ENCODE results near the gene FBXL7. TPM values are rescaled to one million over a fixed set of nuclear protein-coding genes. Genes with fewer than 3 reads are reported as not detected.
A peak's percentile ranks its signal among the peaks of the same experiment; 100 is the strongest.

FBXL7 gene
- total and polyA plus RNA-seq, 4 donors: 1.9 to 15.5 (median 6.6) TPM

- Histone ChIP-seq H3K27me3 (ENCODE audit: control insufficient read depth in 3 of 3, insufficient read depth in 3 of 3, low read length in 2 of 3) (no peaks in the 10 kb centered on the region), H3K9ac (ENCODE audit: insufficient read depth in 1 of 2, low read length in 2 of 2) (no peak overlapping the region), H3K4me3 (no peak overlapping the region), H3K9me3 (ENCODE audit: control insufficient read depth in 4 of 4, insufficient read depth in 3 of 4, low read length in 3 of 4) (peaks cover 0 to 5% (median 2%) of the 10 kb centered on the region in 4 donors), H3K27ac (ENCODE audit: low read depth in 1 of 2, low read length in 1 of 2) (no peak overlapping the region), H3K36me3 (ENCODE audit: control insufficient read depth in 4 of 4, insufficient read depth in 4 of 4, low read length in 4 of 4) (no peaks in the 10 kb centered on the region), H3K4me1 (ENCODE audit: control insufficient read depth in 5 of 5, insufficient read depth in 5 of 5, low read length in 5 of 5) (peaks cover 0 to 3% (median 0%) of the 10 kb centered on the region in 5 donors)
- ATAC-seq (ENCODE audit: insufficient read depth, low FRiP score) (no peak), DNase-seq (no peak)
- no peak for TF ChIP-seq CTCF (IDR thresholded peaks at IDR 0.05; ENCODE audit: control extremely low read depth, extremely low read depth)
- WGBS, 2 donors: 41 to 42% methylated on average over 2 of the region's 2 CpGs
These were observed 303.3 kb downstream of the FBXL7 start for GRCh38 chr5:15803280-15803679.

DNA sequence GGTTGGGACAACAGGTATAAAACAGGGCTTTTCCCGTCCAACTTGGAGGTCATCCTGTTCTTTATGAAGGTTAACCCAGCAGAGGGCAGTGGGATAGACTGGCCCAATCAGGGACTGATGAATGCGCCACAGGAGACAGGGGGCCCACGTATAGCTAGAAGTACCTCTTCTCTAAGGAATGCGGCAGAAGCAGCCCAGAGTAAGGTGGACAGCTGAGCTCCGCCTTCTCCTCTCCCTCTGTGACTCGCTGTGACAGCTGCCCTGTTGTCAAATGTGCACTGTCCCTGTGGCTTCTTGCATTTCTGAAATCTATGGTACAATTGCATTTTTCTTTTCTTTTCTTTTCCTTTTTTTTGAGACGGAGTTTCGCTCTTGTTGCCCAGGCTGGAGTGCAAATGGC is 306.6 kb downstream of the FBXL7 start:
- Histone ChIP-seq H3K9me3 (ENCODE audit: control insufficient read depth in 4 of 4, insufficient read depth in 3 of 4, low read length in 3 of 4) (peaks cover 0 to 5% (median 2%) of the 10 kb centered on the region in 4 donors), H3K27ac (ENCODE audit: low read depth in 1 of 2, low read length in 1 of 2) (no peak overlapping the region), H3K27me3 (ENCODE audit: control insufficient read depth in 3 of 3, insufficient read depth in 3 of 3, low read length in 2 of 3) (no peaks in the 10 kb centered on the region), H3K4me1 (ENCODE audit: control insufficient read depth in 5 of 5, insufficient read depth in 5 of 5, low read length in 5 of 5) (peaks cover 0 to 6% (median 0%) of the 10 kb centered on the region in 5 donors), H3K36me3 (ENCODE audit: control insufficient read depth in 4 of 4, insufficient read depth in 4 of 4, low read length in 4 of 4) (no peaks in the 10 kb centered on the region), H3K9ac (ENCODE audit: insufficient read depth in 1 of 2, low read length in 2 of 2) (no peak overlapping the region), H3K4me3 (no peak overlapping the region)
- TF ChIP-seq CTCF (IDR thresholded peaks at IDR 0.05; ENCODE audit: control extremely low read depth, extremely low read depth): no peak
- DNase-seq (no peak), ATAC-seq (ENCODE audit: insufficient read depth, low FRiP score) (no peak)
- WGBS, 2 donors: 91 to 93% methylated on average over 8 of the region's 8 CpGs

- Histone ChIP-seq H3K4me3 (no peak overlapping the region), H3K4me1 (ENCODE audit: control insufficient read depth in 5 of 5, insufficient read depth in 5 of 5, low read length in 5 of 5) (peaks cover 0 to 6% (median 0%) of the 10 kb centered on the region in 5 donors), H3K27me3 (ENCODE audit: control insufficient read depth in 3 of 3, insufficient read depth in 3 of 3, low read length in 2 of 3) (no peaks in the 10 kb centered on the region), H3K9ac (ENCODE audit: insufficient read depth in 1 of 2, low read length in 2 of 2) (no peak overlapping the region), H3K36me3 (ENCODE audit: control insufficient read depth in 4 of 4, insufficient read depth in 4 of 4, low read length in 4 of 4) (no peaks in the 10 kb centered on the region), H3K27ac (ENCODE audit: low read depth in 1 of 2, low read length in 1 of 2) (no peak overlapping the region), H3K9me3 (ENCODE audit: control insufficient read depth in 4 of 4, insufficient read depth in 3 of 4, low read length in 3 of 4) (peaks cover 0 to 5% (median 3%) of the 10 kb centered on the region in 4 donors)
- ATAC-seq (ENCODE audit: insufficient read depth, low FRiP score): peak; percentile 34
- 63 to 81% methylated on average over 3 of the region's 3 CpGs for WGBS, 2 donors
- TF ChIP-seq CTCF (IDR thresholded peaks at IDR 0.05; ENCODE audit: control extremely low read depth, extremely low read depth): no peak
- DNase-seq: no peak
These were observed 307.3 kb downstream of the FBXL7 start for GRCh38 chr5:15807248-15807647.

DNA sequence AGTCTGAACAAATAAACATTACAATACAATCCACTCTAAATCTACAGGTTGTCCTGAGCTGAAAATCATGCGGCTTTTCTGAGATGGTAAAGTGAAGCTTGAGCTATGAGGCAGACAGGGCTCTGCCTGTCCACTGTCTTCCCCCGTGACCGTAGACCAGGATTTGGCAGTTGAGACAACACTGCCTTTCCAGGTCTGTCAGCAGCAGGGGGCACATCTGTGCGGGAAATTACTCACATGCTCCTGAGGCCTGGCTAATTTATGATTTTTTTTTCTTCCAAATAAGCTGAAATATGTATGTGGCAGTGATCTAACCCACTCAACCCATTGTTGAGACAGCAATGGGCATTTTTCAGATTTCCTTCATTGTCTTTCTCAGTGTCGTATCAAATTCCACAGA is 307.9 kb downstream of the FBXL7 start:
- DNase-seq (no peak), ATAC-seq (ENCODE audit: insufficient read depth, low FRiP score) (no peak)
- Histone ChIP-seq H3K27me3 (ENCODE audit: control insufficient read depth in 3 of 3, insufficient read depth in 3 of 3, low read length in 2 of 3) (no peaks in the 10 kb centered on the region), H3K36me3 (ENCODE audit: control insufficient read depth in 4 of 4, insufficient read depth in 4 of 4, low read length in 4 of 4) (no peaks in the 10 kb centered on the region), H3K4me3 (no peak overlapping the region), H3K9me3 (ENCODE audit: control insufficient read depth in 4 of 4, insufficient read depth in 3 of 4, low read length in 3 of 4) (peaks cover 0 to 5% (median 3%) of the 10 kb centered on the region in 4 donors), H3K27ac (ENCODE audit: low read depth in 1 of 2, low read length in 1 of 2) (peak overlapping the region in 1 of 2 donors; percentile 41), H3K9ac (ENCODE audit: insufficient read depth in 1 of 2, low read length in 2 of 2) (no peak overlapping the region), H3K4me1 (ENCODE audit: control insufficient read depth in 5 of 5, insufficient read depth in 5 of 5, low read length in 5 of 5) (peaks cover 0 to 6% (median 0%) of the 10 kb centered on the region in 5 donors)
- TF ChIP-seq CTCF (IDR thresholded peaks at IDR 0.05; ENCODE audit: control extremely low read depth, extremely low read depth): no peak
- WGBS, 2 donors: 79 to 85% methylated on average over 5 of the region's 5 CpGs
